Upper lobe of left lung (tissue), 4 donors: ENCODE data around the gene NDC1.

Source experiments
- CTCF ChIP-seq, 6 experiments: fragments of 450-650 bp in 4 of 6; fragments of 200-600 bp in 2 of 6; sonication (generic) in 2 of 6; IDR thresholded peaks; one replicate each; pipeline ENCODE4 v1.5.1; 2016 to 2019; ENCODE audit warnings: antibody characterized with exemption in 6 of 6
- EP300 ChIP-seq, 4 donors: sonication (generic); formaldehyde crosslinking; IDR thresholded peaks; one replicate each; pipeline ENCODE4 v1.5.1; 2017; ENCODE audit warnings: antibody characterized with exemption in 4 of 4, control low read depth in 2 of 4

GRCh38 chr1:53732912-53733317 is 105.2 kb downstream of the NDC1 start:
- TF ChIP-seq CTCF (IDR thresholded peaks at IDR 0.05) (no peak), EP300 (IDR thresholded peaks at IDR 0.05) (no peak)
